ENCODE results near the gene UBAP2. TPM values are rescaled to one million over a fixed set of nuclear protein-coding genes. Genes with fewer than 3 reads are reported as not detected.

UBAP2 gene
- total RNA-seq, 1 experiment from 2014 or later, result 62.5 TPM

GRCh38 chr9:33894316-33894715 is 154.4 kb downstream of the UBAP2 start:
- POLR2A ChIA-PET (ENCODE audit: low non-redundant PET), result no interaction called here
- no peak for DNase-seq (ENCODE audit: low spot score)
- no TSS peak for BruUV-seq (replicated peaks)
- no peaks in the 10 kb centered on the region for H3K9me3 ChIP-seq (ENCODE audit: low read depth, low read length, poor library complexity, severe bottlenecking)
- no peak for TF ChIP-seq EZH2 (IDR thresholded peaks at IDR 0.05; ENCODE audit: borderline replicate concordance, low read depth, low read length, poor library complexity, severe bottlenecking)
- no peak for TF ChIP-seq CTCF (conservative IDR thresholded peaks at IDR 0.05; ENCODE audit: low read depth, low read length)
- CTCF ChIA-PET, result no interaction called here
- peaks cover 4% of the 10 kb centered on the region for H3K36me3 ChIP-seq (ENCODE audit: insufficient read depth, low read length, poor library complexity, severe bottlenecking)
- H3K27ac ChIP-seq (ENCODE audit: low read depth, low read length, poor library complexity, severe bottlenecking), result no peak overlapping the region
- H3K4me3 ChIP-seq (ENCODE audit: low read depth, low read length, poor library complexity, severe bottlenecking), result no peak overlapping the region
- no peaks in the 10 kb centered on the region for H3K27me3 ChIP-seq (replicated peaks; ENCODE audit: insufficient read depth, low read depth, low read length, poor library complexity)
- no peaks in the 10 kb centered on the region for H3K4me1 ChIP-seq (ENCODE audit: insufficient read depth, low read length, poor library complexity, severe bottlenecking)
- intact Hi-C loops (cut with micrococcal nuclease; ENCODE audit: unreplicated experiment), result no loop called here

- H3K27me3 ChIP-seq (replicated peaks; ENCODE audit: insufficient read depth, low read depth, low read length, poor library complexity), result no peaks in the 10 kb centered on the region
- ChIA-PET CTCF (no interaction called here), POLR2A (ENCODE audit: low non-redundant PET) (no interaction called here)
- H3K36me3 ChIP-seq (ENCODE audit: insufficient read depth, low read length, poor library complexity, severe bottlenecking), result peaks cover under 1% of the 10 kb centered on the region
- no peak for DNase-seq (ENCODE audit: low spot score)
- H3K4me1 ChIP-seq (ENCODE audit: insufficient read depth, low read length, poor library complexity, severe bottlenecking), result no peaks in the 10 kb centered on the region
- TF ChIP-seq EZH2 (IDR thresholded peaks at IDR 0.05; ENCODE audit: borderline replicate concordance, low read depth, low read length, poor library complexity, severe bottlenecking) (no peak), CTCF (conservative IDR thresholded peaks at IDR 0.05; ENCODE audit: low read depth, low read length) (no peak)
- intact Hi-C loops (cut with micrococcal nuclease; ENCODE audit: unreplicated experiment), result no loop called here
- no peaks in the 10 kb centered on the region for H3K9me3 ChIP-seq (ENCODE audit: low read depth, low read length, poor library complexity, severe bottlenecking)
- no peak overlapping the region for H3K4me3 ChIP-seq (ENCODE audit: low read depth, low read length, poor library complexity, severe bottlenecking)
- H3K27ac ChIP-seq (ENCODE audit: low read depth, low read length, poor library complexity, severe bottlenecking), result no peak overlapping the region
- BruUV-seq (replicated peaks), result no TSS peak
Measured at GRCh38 chr9:33893861-33894260, 154.8 kb downstream of the UBAP2 start.

- no peak for TF ChIP-seq CTCF (conservative IDR thresholded peaks at IDR 0.05; ENCODE audit: low read depth, low read length)
- no peak for TF ChIP-seq EZH2 (IDR thresholded peaks at IDR 0.05; ENCODE audit: borderline replicate concordance, low read depth, low read length, poor library complexity, severe bottlenecking)
- Histone ChIP-seq H3K4me1 (ENCODE audit: insufficient read depth, low read length, poor library complexity, severe bottlenecking) (peaks cover 25% of the 10 kb centered on the region), H3K27ac (ENCODE audit: low read depth, low read length, poor library complexity, severe bottlenecking) (no peak overlapping the region), H3K36me3 (ENCODE audit: insufficient read depth, low read length, poor library complexity, severe bottlenecking) (no peaks in the 10 kb centered on the region), H3K4me3 (ENCODE audit: low read depth, low read length, poor library complexity, severe bottlenecking) (no peak overlapping the region), H3K9me3 (ENCODE audit: low read depth, low read length, poor library complexity, severe bottlenecking) (no peaks in the 10 kb centered on the region), H3K27me3 (replicated peaks; ENCODE audit: insufficient read depth, low read depth, low read length, poor library complexity) (no peaks in the 10 kb centered on the region)
- CTCF ChIA-PET, result no interaction called here
- intact Hi-C loops (cut with micrococcal nuclease; ENCODE audit: unreplicated experiment), result no loop called here
- BruUV-seq (replicated peaks), result no TSS peak
- POLR2A ChIA-PET (ENCODE audit: low non-redundant PET), result no interaction called here
- DNase-seq (ENCODE audit: low spot score), result no peak
Measured at GRCh38 chr9:33885948-33886347, 162.7 kb downstream of the UBAP2 start.
